Suppressor macrophage treated with lipopolysaccharide for 1 hour (primary cell): Measurements from ENCODE around the gene ANO2.
"Not testable (repeated sequence)": the region's sequence is repeated elsewhere in the genome, so short reads cannot be mapped to it uniquely, and the experiment has no call there.

ENCODE experiments used
- DNase-seq, 3 donors: peaks; one replicate each; pipeline ENCODE4 v3.0.0-alpha.2; 2020 to 2022

ANO2 gene

GRCh38 chr12:5571115-5571514 is 373.9 kb downstream of the ANO2 start:
- DNase-seq, result no peak

DNA sequence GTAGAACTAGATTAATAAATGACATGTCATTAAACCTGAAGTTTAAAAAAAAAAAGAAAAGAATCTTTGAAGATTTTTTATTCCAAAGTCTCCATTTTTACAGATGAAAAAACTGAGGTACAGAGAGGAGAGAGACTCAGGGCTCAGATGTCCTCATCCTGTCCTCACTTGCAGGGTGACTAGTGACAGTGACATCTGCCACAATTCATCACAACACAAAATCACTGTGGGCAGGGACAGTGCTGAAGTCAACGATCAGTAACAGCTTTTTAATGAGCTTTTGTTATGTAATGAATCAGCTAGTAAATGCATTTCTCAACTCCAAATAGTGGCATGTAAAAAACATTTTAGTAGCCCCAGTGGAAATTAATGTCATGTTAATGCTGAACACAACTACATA is 374.6 kb downstream of the ANO2 start:
- DNase-seq, result no peak

DNA sequence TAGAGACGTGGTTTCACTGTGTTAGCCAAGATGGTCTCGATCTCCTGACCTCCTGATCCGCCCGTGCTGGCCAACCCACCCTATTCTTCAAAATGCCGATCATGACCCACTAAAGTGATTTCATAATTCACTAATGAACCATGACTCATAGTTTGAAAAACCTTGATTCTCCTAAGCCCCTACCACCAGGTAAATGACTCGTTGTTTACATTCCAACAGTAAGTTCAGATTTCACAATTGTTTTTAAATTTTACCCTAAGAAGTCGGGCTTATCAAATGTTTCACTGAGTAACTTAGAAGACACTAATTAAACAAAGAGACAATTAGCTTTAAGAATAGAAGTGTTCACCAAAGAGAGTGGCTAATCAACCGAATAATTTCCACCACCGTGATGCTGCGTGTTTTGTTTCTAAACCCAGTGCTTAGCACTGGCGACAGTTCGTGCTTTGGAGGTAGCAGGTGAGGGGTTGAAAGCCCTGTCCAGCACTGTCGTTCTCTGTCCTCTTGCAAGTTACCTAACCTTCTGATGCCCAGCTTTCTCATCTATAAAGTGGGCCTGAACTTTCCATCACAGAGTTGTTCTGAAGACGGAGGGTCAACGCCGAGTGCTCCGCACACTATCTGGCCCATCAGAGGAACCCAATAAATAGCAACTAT is 376.6 kb downstream of the ANO2 start:
- DNase-seq, result no peak

DNA sequence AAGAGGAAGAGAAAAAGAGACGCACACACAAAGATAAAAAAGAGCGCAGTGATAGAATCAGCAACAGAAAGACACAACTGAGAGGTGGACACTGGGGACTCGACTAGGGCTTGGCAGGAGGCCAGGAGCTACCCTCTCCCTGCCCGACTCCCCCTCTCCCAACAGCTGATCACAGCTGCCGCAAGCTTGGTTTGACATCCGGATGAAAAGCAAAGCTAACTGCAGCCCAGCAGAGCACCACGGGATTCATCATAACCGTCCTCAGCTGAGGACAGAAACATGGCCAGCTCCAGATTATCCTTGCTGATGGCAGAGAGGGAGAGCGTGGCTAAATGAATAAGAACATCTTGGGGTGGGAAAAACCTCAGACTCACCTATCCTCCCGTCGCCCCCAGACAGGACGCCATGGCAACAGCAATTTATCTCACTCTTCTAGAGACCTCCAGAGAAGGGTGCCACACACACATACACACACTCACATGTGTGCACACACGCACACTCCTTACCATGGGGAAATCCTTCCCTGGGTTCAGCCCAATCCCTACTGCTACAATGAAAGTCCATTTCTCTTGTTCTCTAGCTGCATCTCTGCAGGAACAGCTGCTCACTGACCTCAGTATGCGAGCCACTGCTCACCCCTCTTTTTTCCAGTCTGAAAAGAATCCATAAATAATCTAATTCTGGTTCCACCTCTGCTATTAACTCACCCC is 377.9 kb downstream of the ANO2 start:
- no peak for DNase-seq

- DNase-seq, result no peak
These were observed 379.0 kb downstream of the ANO2 start for GRCh38 chr12:5565933-5566599.

- DNase-seq, result no peak
These were observed 382.5 kb downstream of the ANO2 start for GRCh38 chr12:5562581-5562980.

DNA sequence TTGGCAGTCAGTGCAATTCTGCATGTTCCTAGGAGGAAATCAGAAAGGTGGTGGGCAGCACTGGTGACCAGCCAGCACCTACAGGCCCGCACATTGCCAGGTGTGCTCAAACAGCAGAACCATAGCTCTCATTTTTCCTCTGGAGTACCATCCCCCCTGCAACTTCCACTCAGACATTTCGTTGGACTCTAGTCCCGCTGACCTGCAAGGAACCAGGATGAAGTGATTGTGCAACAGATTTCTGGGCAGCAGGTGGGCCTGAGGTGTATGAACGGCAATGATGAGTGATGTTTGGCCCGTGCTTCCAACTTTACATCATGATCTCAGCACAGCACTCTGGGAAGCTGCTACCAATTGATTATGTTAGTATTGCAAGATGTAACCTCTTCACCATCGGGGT is 383.2 kb downstream of the ANO2 start:
- DNase-seq, result no peak

DNA sequence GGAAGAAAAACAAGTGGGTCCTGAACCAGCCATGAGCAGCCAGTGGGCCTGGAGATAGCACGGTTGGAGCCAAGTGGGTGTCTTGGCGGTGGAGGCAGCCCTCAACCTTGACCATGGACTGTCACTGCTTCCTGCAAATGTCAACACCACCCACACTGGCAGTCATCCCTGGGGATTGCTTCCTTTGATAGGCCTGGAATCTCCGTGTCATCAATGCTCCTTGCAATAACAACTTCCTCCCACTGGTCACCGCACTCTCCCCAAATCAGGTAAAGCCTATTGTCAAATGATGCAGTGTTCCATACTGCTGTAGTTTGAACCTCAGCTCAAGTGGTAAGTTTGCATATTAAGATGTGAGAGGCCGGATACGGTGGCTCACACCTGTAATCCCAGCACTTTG is 384.0 kb downstream of the ANO2 start:
- DNase-seq, result no peak

- DNase-seq, result no peak
These were observed 384.8 kb downstream of the ANO2 start for GRCh38 chr12:5560265-5560664.

GRCh38 chr12:5557906-5558305 is 387.2 kb downstream of the ANO2 start:
- no peak for DNase-seq

DNA sequence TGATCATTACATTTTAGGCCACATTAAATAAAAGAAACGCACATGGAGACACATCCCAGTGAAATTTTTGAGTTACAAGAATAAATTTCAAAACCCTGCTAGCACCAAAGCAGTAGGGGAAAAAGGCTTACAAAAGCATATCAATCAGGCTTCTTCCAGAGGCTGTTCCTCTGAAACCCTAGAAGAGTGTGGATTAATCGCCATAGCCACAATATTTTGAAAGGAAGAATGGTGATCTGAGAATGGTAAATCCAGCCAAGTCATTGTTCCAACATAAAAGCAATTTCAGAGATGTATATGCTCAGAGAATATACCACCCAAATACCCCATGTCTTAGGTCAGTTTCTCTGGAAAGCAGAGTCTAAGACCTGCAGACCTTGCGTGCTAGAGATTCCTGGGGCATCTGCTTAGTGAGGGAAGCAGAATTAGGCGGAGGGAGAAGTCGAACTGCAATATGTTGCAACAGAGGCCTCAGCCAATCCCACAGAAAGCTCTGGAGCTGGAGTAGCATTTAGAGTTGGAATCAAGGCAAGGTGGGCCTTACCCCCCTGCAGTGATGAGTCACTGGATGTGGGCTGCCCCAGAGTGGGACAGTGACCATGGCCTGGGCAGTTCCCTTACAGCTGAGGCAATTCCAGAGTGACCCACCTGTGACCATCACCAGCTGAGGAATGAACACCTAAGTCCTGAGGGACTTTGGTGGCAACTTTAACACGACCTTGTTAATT is 387.9 kb downstream of the ANO2 start:
- no peak for DNase-seq

DNA sequence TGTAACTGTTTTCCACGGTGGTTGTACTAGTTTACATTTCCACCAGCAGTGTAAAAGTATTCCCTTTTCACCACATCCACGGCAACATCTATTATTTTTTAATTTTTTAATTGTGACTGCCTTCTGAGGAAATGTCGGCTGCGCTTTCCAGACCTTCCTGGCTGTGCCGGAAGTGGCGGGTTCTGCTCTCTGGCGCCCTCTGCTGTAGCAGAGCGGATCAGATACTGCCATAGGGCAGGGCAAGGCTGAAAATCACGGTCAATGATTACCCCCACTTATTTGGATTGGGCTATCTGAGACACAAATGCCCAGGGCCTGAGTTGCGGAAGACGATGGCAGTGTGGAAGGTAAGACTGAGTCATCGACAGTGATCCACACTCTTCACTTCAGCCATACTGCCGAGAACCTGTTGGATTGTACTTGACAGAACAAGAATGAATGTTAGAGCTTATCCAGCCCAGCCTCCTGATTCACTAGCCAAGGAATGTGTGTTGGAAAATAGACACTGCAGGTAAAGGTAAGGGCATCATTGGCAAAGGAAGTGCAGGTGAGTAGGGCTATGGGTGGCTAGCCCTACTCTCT is 388.9 kb downstream of the ANO2 start:
- DNase-seq, result peak in 2 of 3 donors; percentile 10 to 26

DNA sequence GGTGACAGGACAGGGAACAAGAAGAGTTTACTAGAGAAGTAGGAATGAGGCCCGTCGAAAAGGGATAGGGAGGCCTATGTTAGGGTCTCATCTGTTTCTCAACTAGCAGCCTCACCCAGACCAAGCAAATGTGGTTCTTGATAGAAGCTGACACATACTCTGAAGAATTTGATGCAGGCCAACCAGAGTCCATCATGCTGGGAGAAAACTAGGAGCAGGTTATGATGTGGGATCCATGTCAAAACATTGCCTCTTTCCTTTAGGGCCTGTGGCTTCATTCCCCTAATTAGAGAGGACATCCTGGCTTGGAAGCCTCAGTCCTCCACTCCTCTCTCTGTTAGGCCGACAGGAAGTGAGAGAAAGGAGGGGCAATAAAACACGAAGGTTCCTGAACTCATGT is 390.3 kb downstream of the ANO2 start:
- no peak for DNase-seq

DNA sequence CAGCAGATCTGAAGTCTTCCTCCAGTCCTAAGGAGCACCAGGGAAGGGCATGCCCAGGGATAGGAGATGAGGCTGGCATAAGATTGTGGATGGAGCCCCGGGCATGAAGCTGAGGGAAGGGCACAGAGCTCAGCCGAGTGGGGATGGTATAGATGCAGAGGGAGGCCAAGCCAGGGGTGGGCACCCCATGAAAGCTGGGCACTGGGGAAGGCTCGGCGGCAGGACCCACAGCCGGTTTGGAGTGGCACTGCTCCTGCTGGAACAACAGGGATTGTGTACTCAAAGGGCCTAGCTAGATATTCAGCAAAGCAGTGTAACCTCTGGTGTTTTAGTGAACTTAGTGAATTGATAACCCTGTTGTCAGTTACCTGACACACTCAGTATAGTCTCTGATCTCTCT is 396.0 kb downstream of the ANO2 start:
- DNase-seq, result no peak

GRCh38 chr12:5548152-5548943 is 396.7 kb downstream of the ANO2 start:
- DNase-seq, result no peak

GRCh38 chr12:5546616-5547015 is 398.4 kb downstream of the ANO2 start:
- no peak for DNase-seq

- DNase-seq, result no peak
These were observed 407.3 kb downstream of the ANO2 start for GRCh38 chr12:5537771-5538170.

GRCh38 chr12:5537026-5537615 is 407.9 kb downstream of the ANO2 start:
- DNase-seq, result not testable (repeated sequence)

GRCh38 chr12:5535541-5535940 is 409.5 kb downstream of the ANO2 start:
- no peak for DNase-seq

DNA sequence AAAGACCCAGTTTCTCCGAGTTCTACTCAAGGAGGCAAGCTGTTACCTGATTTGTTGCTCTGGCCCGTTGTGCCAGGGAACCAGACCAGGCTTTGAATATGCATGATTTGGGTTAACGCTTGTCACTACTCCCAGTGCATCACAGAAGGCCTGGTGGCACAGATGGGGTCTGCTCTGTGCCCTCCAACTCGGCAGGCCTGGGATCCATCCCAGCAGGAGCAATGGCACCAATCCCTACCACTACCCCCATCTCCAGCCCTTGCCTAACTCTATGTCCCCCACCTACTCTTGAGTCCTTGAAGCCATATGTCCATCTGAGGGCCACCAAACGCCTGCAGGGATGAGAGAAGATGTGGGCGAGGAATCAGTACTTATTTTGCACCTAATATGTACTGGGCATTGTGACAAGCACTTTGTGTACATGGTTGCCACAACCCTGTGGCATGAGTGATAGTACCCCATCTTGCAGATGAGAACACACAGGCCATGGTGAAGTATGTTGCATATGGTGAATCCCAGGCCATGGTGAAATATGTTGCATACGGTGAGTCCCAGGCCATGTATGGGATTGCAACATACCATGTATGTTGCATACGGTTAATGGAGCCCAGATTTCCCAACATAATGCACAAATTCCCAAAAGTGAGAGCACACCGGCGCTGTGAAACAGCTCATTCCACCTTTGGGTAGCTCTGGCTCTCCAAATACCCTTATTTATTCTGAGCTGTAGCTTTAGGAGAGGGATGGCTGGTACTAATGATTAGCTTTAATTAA is 410.4 kb downstream of the ANO2 start:
- DNase-seq, result no peak

DNA sequence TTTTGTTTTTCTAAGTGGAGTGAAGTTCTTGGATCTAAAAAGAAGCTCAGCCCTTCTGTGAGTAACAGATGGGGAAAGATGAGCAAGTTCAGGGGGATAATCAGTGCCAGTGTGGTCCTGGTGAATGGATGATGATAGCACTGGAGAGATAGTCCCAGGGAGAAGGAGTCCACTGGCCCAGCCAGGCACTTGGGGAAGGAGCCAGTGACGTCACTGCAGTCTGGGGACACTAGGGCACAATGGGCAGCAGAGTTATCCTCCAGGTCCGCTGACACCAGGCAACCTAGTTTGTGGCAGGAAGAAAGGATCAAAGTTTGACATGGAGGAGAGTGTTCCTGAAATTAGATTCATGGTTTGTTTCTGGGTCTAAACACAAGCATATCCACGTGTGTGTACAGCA is 411.7 kb downstream of the ANO2 start:
- no peak for DNase-seq
